HEK293 (cell line): ENCODE results near the gene ZNF764.

Experiments used
- CTCF ChIA-PET: fragments of 350-600 bp; formaldehyde crosslinking; extraction: SDS; loops from one replicate; lab custom pipeline; 2021; ENCODE audit warnings: antibody characterized with exemption; lab: Yijun Ruan, JAX
- POLR2A ChIA-PET: fragments of 300-600 bp; formaldehyde crosslinking; extraction: SDS; loops from one replicate; lab custom pipeline; 2020; ENCODE audit warnings: antibody characterized with exemption, inconsistent platforms; lab: Yijun Ruan, JAX
- H3K27ac ChIP-seq: fragments of 200-500 bp; sonication (Bioruptor generic); 2 replicates; pipeline ENCODE4 v1.5.1; 2014; ENCODE audit warnings: low read depth, low read length, control low read depth, inconsistent platforms; ENCODE audit errors: extremely low read depth
- H3K36me3 ChIP-seq, 2 experiments: fragments of 200-500 bp in 1 of 2; sonication (Bioruptor generic) in 1 of 2; 1 replicate in 1 of 2; 2 replicates in 1 of 2; pipeline ENCODE4 v1.5.1; 2014 to 2017; ENCODE audit warnings: inconsistent platforms in 2 of 2, low read length in 2 of 2; ENCODE audit not compliant: control insufficient read depth in 2 of 2, insufficient read depth in 1 of 2
- H3K4me1 ChIP-seq: fragments of 200-500 bp; sonication (Bioruptor generic); 2 replicates; pipeline ENCODE4 v1.5.1; 2014; ENCODE audit warnings: mild to moderate bottlenecking, low read length, inconsistent platforms; ENCODE audit not compliant: control insufficient read depth, insufficient read depth
- H3K4me3 ChIP-seq: 2 replicates; pipeline ENCODE4 v1.5.1; 2011; ENCODE audit warnings: low read depth, mild to moderate bottlenecking, control low read depth, low read length, moderate library complexity
- H3K9me3 ChIP-seq: fragments of 200-500 bp; sonication (Bioruptor generic); 2 replicates; pipeline ENCODE4 v1.5.1; 2014; ENCODE audit warnings: low read depth, low read length, inconsistent platforms; ENCODE audit not compliant: control insufficient read depth, insufficient read depth
- CTCF ChIP-seq: fragments of 450-650 bp; formaldehyde crosslinking; IDR thresholded peaks from 2 replicates; pipeline ENCODE4 v1.5.1; 2016; ENCODE audit warnings: missing biosample characterization, missing genetic modification characterization
- IKZF3 ChIP-seq: fragments of 450-650 bp; IDR thresholded peaks from 2 replicates; pipeline ENCODE4 v1.5.0; 2018; ENCODE audit warnings: missing biosample characterization, mild to moderate bottlenecking, missing genetic modification characterization, moderate library complexity
- KLF10 ChIP-seq: fragments of 450-650 bp; IDR thresholded peaks from 2 replicates; pipeline ENCODE4 v1.5.1; 2018; ENCODE audit warnings: missing biosample characterization, mild to moderate bottlenecking, missing genetic modification characterization
- PRDM1 ChIP-seq: fragments of 450-650 bp; formaldehyde crosslinking; IDR thresholded peaks from 2 replicates; pipeline ENCODE4; 2016; ENCODE audit warnings: missing biosample characterization, missing genetic modification characterization
- TSHZ1 ChIP-seq: fragments of 450-650 bp; formaldehyde crosslinking; IDR thresholded peaks from 2 replicates; pipeline ENCODE4 v1.5.1; 2016; ENCODE audit warnings: missing biosample characterization, missing genetic modification characterization, borderline replicate concordance
- ZBTB17 ChIP-seq: fragments of 450-650 bp; formaldehyde crosslinking; IDR thresholded peaks from 2 replicates; pipeline ENCODE4 v1.5.1; 2016; ENCODE audit warnings: missing biosample characterization, missing genetic modification characterization
- ZBTB21 ChIP-seq: fragments of 450-650 bp; formaldehyde crosslinking; IDR thresholded peaks from 2 replicates; pipeline ENCODE4 v1.5.1; 2017; ENCODE audit warnings: missing biosample characterization, missing genetic modification characterization
- ZBTB7A ChIP-seq: fragments of 450-650 bp; formaldehyde crosslinking; IDR thresholded peaks from 2 replicates; pipeline ENCODE4 v1.5.1; 2016; ENCODE audit warnings: low read depth, missing biosample characterization, missing genetic modification characterization
- ZEB2 ChIP-seq: fragments of 450-650 bp; formaldehyde crosslinking; IDR thresholded peaks from 2 replicates; pipeline ENCODE4 v1.5.1; 2016; ENCODE audit warnings: missing biosample characterization, missing genetic modification characterization
- ZNF2 ChIP-seq: fragments of 450-650 bp; formaldehyde crosslinking; IDR thresholded peaks from 2 replicates; pipeline ENCODE4 v1.5.1; 2016; ENCODE audit warnings: missing biosample characterization, missing genetic modification characterization
- ZNF335 ChIP-seq: fragments of 450-650 bp; formaldehyde crosslinking; conservative IDR thresholded peaks from 2 replicates; pipeline ENCODE4 v1.5.1; 2016; ENCODE audit warnings: missing biosample characterization, missing genetic modification characterization
- ZNF341 ChIP-seq: fragments of 450-650 bp; formaldehyde crosslinking; IDR thresholded peaks from 2 replicates; pipeline ENCODE4; 2016; ENCODE audit warnings: low read depth, missing biosample characterization, missing genetic modification characterization
- ZNF394 ChIP-seq: fragments of 450-650 bp; formaldehyde crosslinking; IDR thresholded peaks from 2 replicates; pipeline ENCODE4 v1.5.1; 2016; ENCODE audit warnings: missing biosample characterization, missing genetic modification characterization, mild to moderate bottlenecking, moderate library complexity, borderline replicate concordance
- ZNF530 ChIP-seq: fragments of 450-650 bp; formaldehyde crosslinking; IDR thresholded peaks from 2 replicates; pipeline ENCODE4 v1.5.1; 2016; ENCODE audit warnings: low read depth, missing biosample characterization, missing genetic modification characterization
- ZNF561 ChIP-seq: fragments of 450-650 bp; IDR thresholded peaks from 2 replicates; pipeline ENCODE4 v1.5.1; 2018; ENCODE audit warnings: missing biosample characterization, missing genetic modification characterization, borderline replicate concordance
- ZNF600 ChIP-seq: fragments of 450-650 bp; formaldehyde crosslinking; IDR thresholded peaks from 2 replicates; pipeline ENCODE4 v1.5.1; 2016; ENCODE audit warnings: missing biosample characterization, missing genetic modification characterization
- ZNF626 ChIP-seq: fragments of 450-650 bp; sonication (Bioruptor Pico); formaldehyde crosslinking; IDR thresholded peaks from 2 replicates; pipeline ENCODE4 v1.5.1; 2018; ENCODE audit warnings: missing biosample characterization, missing genetic modification characterization, inconsistent platforms
- ZNF660 ChIP-seq: fragments of 450-650 bp; IDR thresholded peaks from 2 replicates; pipeline ENCODE4 v1.5.1; 2018; ENCODE audit warnings: missing biosample characterization, mild to moderate bottlenecking, missing genetic modification characterization
- ZSCAN23 ChIP-seq: fragments of 450-650 bp; formaldehyde crosslinking; IDR thresholded peaks from 2 replicates; pipeline ENCODE4 v1.5.1; 2016; ENCODE audit warnings: missing biosample characterization, missing genetic modification characterization
- ZSCAN30 ChIP-seq: fragments of 450-650 bp; IDR thresholded peaks from 2 replicates; pipeline ENCODE4 v1.5.1; 2018; ENCODE audit warnings: missing biosample characterization, mild to moderate bottlenecking, missing genetic modification characterization, moderate library complexity
- ZXDB ChIP-seq: fragments of 450-650 bp; formaldehyde crosslinking; IDR thresholded peaks from 2 replicates; pipeline ENCODE4 v1.5.1; 2016; ENCODE audit warnings: missing biosample characterization, missing genetic modification characterization
- TF ChIP-seq, protein P1 (sequence below): fragments of 450-650 bp; formaldehyde crosslinking; IDR thresholded peaks from 2 replicates; pipeline ENCODE4 v1.5.1; 2016; ENCODE audit warnings: missing biosample characterization, missing genetic modification characterization
- TF ChIP-seq, protein P2 (sequence below): fragments of 450-650 bp; formaldehyde crosslinking; IDR thresholded peaks from 2 replicates; pipeline ENCODE4 v1.5.0; 2017; ENCODE audit warnings: missing biosample characterization, missing genetic modification characterization, borderline replicate concordance

The ZNF764 gene

DNA sequence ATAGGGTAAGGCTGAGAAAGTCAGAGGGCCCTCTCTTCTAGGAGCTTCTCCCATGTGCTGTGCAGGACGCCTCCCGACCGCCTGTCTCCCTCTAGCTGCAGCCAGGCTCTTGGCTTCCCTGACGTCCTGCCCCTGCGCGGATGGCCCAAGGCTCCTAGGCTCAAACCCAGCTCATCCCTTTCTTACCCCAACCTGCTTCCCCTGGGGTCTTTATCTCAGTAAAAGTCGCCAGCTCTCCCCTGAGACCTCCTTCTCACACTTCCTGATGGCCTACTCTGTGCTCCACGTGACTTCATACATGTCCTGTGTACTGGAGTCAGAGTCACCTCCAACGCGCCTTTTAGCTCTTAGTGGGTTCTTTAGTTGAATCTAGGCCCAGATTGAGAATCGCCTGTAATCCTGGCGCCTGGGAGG lies 22.4 kb downstream of the ZNF764 start:
- peaks cover 2% of the 10 kb centered on the region; the same call in 1 of the 2 replicates for H3K4me1 ChIP-seq
- peak overlapping the region; percentile 59 for H3K4me3 ChIP-seq
- H3K36me3 ChIP-seq, result peaks cover 6 to 25% of the 10 kb centered on the region in 2 experiments; a peak in 2 of 3 replicates
- ChIA-PET CTCF (interaction anchor here (0.6 to 2.9 kb wide), 16 partner anchors 10 to 745 kb away, joined by 3 to 11 read pairs (median 4); partner anchors contain the start of genes DCTPP1, KIF22, ZNF688 and ZNF764), POLR2A (interaction anchor here (0.6 to 3.7 kb wide), 15 partner anchors 9 to 123 kb away, joined by 3 to 69 read pairs (median 6); partner anchors contain the start of genes DCTPP1, FBRS, SEPHS2 and ZNF688)
- H3K27ac ChIP-seq, result peak overlapping the region; percentile 91; the same call in 1 of the 2 replicates
- H3K9me3 ChIP-seq, result no peaks in the 10 kb centered on the region
- TF ChIP-seq ZNF561, result peak; percentile 33; the same call in 1 of the 2 replicates
- TF ChIP-seq CTCF, result peak; percentile 92
- peak; percentile 97 for TF ChIP-seq ZNF600
- TF ChIP-seq IKZF3 (tag by site-specific recombination), result peak; percentile 73
- TF ChIP-seq ZBTB7A (tag by site-specific recombination), result no peak
- 0 out of 2 replicates have a peak, but pooled peaks have one; percentile 46 for TF ChIP-seq ZSCAN30 (tag by site-specific recombination)
- no peak for TF ChIP-seq ZNF626 (tag by site-specific recombination)
- no peak for TF ChIP-seq ZSCAN23 (tag by site-specific recombination)
- TF ChIP-seq ZNF341 (tag by site-specific recombination), result 0 out of 2 replicates have a peak, but pooled peaks have one; percentile 18
- peak; percentile 91 for TF ChIP-seq ZXDB (tag by site-specific recombination)
- TF ChIP-seq ZBTB17, result peak; percentile 90
- peak; percentile 22; the same call in 1 of the 2 replicates for TF ChIP-seq ZNF394 (tag by site-specific recombination)
- TF ChIP-seq PRDM1 (tag by site-specific recombination), result 0 out of 2 replicates have a peak, but pooled peaks have one; percentile 27
- TF ChIP-seq, protein P1, sequence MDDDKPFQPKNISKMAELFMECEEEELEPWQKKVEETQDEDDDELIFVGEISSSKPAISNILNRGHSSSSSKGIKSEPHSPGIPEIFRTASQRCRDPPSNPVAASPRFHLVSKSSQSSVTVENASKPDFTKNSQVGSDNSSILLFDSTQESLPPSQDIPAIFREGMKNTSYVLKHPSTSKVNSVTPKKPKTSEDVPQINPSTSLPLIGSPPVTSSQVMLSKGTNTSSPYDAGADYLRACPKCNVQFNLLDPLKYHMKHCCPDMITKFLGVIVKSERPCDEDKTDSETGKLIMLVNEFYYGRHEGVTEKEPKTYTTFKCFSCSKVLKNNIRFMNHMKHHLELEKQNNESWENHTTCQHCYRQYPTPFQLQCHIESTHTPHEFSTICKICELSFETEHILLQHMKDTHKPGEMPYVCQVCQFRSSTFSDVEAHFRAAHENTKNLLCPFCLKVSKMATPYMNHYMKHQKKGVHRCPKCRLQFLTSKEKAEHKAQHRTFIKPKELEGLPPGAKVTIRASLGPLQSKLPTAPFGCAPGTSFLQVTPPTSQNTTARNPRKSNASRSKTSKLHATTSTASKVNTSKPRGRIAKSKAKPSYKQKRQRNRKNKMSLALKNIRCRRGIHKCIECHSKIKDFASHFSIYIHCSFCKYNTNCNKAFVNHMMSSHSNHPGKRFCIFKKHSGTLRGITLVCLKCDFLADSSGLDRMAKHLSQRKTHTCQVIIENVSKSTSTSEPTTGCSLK (tag by site-specific recombination), result no peak
- 0 out of 2 replicates have a peak, but pooled peaks have one; percentile 17 for TF ChIP-seq ZNF660
- peak; percentile 0; the same call in 1 of the 2 replicates for TF ChIP-seq ZNF335
- 0 out of 2 replicates have a peak, but pooled peaks have one; percentile 13 for TF ChIP-seq ZBTB21 (tag by site-specific recombination)

GRCh38 chr16:30535106-30535776 lies 22.9 kb downstream of the ZNF764 start:
- POLR2A ChIA-PET, result interaction anchor here (0.9 to 3.7 kb wide), 16 partner anchors 8 to 123 kb away, joined by 3 to 69 read pairs (median 6); partner anchors contain the start of genes DCTPP1, FBRS, SEPHS2 and ZNF688
- Histone ChIP-seq H3K27ac (peak overlapping the region; percentile 91; the same call in 1 of the 2 replicates), H3K9me3 (no peaks in the 10 kb centered on the region), H3K4me1 (peaks cover 2% of the 10 kb centered on the region; the same call in 1 of the 2 replicates), H3K36me3 (peaks cover 6 to 30% of the 10 kb centered on the region in 2 experiments; a peak in 2 of 3 replicates), H3K4me3 (peak overlapping the region; percentile 59)
- CTCF ChIA-PET, result interaction anchor here (0.8 to 2.9 kb wide), 14 partner anchors 10 to 124 kb away, joined by 3 to 11 read pairs (median 4); partner anchors contain the start of genes DCTPP1, ZNF688 and ZNF764
- TF ChIP-seq ZEB2 (peak; percentile 75), ZBTB7A (tag by site-specific recombination) (no peak), ZNF530 (tag by site-specific recombination) (no peak), TSHZ1 (tag by site-specific recombination) (no peak), ZNF2 (0 out of 2 replicates have a peak, but pooled peaks have one; percentile 11), KLF10 (tag by site-specific recombination) (0 out of 2 replicates have a peak, but pooled peaks have one; percentile 11)
- TF ChIP-seq, protein P2, sequence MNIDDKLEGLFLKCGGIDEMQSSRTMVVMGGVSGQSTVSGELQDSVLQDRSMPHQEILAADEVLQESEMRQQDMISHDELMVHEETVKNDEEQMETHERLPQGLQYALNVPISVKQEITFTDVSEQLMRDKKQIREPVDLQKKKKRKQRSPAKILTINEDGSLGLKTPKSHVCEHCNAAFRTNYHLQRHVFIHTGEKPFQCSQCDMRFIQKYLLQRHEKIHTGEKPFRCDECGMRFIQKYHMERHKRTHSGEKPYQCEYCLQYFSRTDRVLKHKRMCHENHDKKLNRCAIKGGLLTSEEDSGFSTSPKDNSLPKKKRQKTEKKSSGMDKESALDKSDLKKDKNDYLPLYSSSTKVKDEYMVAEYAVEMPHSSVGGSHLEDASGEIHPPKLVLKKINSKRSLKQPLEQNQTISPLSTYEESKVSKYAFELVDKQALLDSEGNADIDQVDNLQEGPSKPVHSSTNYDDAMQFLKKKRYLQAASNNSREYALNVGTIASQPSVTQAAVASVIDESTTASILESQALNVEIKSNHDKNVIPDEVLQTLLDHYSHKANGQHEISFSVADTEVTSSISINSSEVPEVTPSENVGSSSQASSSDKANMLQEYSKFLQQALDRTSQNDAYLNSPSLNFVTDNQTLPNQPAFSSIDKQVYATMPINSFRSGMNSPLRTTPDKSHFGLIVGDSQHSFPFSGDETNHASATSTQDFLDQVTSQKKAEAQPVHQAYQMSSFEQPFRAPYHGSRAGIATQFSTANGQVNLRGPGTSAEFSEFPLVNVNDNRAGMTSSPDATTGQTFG (tag by site-specific recombination), result no peak
